Chondrocyte (in vitro differentiated cells): ENCODE results near the gene USP25. TPM values are rescaled to one million over a fixed set of nuclear protein-coding genes. Genes with fewer than 3 reads are reported as not detected.

Source experiments
- DNase-seq: peaks from one replicate; pipeline ENCODE4 v3.0.0; 2021; ENCODE audit warnings: mixed read lengths, low spot score
- H3K27ac Mint-ChIP-seq: one replicate; pipeline ENCODE4 v1.8.0; 2021; ENCODE audit warnings: mild to moderate bottlenecking, moderate library complexity, mixed read lengths; ENCODE audit not compliant: unreplicated experiment
- H3K27me3 Mint-ChIP-seq: 2 replicates; pipeline ENCODE4 v1.8.0; 2021; ENCODE audit warnings: low read depth, mixed read lengths
- H3K36me3 Mint-ChIP-seq: 2 replicates; pipeline ENCODE4 v1.8.0; 2021; ENCODE audit warnings: low read depth, mixed read lengths
- H3K4me1 Mint-ChIP-seq: 2 replicates; pipeline ENCODE4 v1.8.0; 2021; ENCODE audit warnings: low read depth, mild to moderate bottlenecking, mixed read lengths
- H3K4me3 Mint-ChIP-seq: one replicate; pipeline ENCODE4 v1.8.0; 2021; ENCODE audit warnings: mild to moderate bottlenecking, moderate library complexity, mixed read lengths; ENCODE audit not compliant: unreplicated experiment
- H3K9me3 Mint-ChIP-seq: 2 replicates; pipeline ENCODE4 v1.8.0; 2021; ENCODE audit warnings: low read depth, mixed read lengths
- CTCF ChIP-seq: fragments of 200-600 bp; sonication (generic); IDR thresholded peaks from 2 replicates; pipeline ENCODE4 v1.5.0; 2021; ENCODE audit warnings: antibody characterized with exemption, mild to moderate bottlenecking, moderate library complexity
- total RNA-seq: library from RNA; stranded (reverse); gene quantifications from 3 replicates; pipeline ENCODE4 v1.2.1, GENCODE V29; 2021

The USP25 gene
- total RNA-seq, 1 donor from 2014 or later: 58.9 TPM

GRCh38 chr21:15701830-15702229 is 28.0 kb upstream of the USP25 start:
- TF ChIP-seq CTCF: no peak
- DNase-seq: no peak
- no peaks in the 10 kb centered on the region for H3K27me3 Mint-ChIP-seq
- H3K4me1 Mint-ChIP-seq: peaks cover 5% of the 10 kb centered on the region
- no peak overlapping the region for H3K27ac Mint-ChIP-seq
- H3K36me3 Mint-ChIP-seq: peaks cover 5% of the 10 kb centered on the region
- no peak overlapping the region for H3K4me3 Mint-ChIP-seq
- peaks cover 21% of the 10 kb centered on the region for H3K9me3 Mint-ChIP-seq

- Mint-ChIP-seq H3K27me3 (no peaks in the 10 kb centered on the region), H3K36me3 (peaks cover 2% of the 10 kb centered on the region), H3K4me1 (peaks cover 14% of the 10 kb centered on the region), H3K27ac (no peak overlapping the region), H3K9me3 (peaks cover 12% of the 10 kb centered on the region), H3K4me3 (no peak overlapping the region)
- DNase-seq: no peak
- no peak for TF ChIP-seq CTCF
Measured at GRCh38 chr21:15703932-15704331, 25.9 kb upstream of the USP25 start.

- H3K36me3 Mint-ChIP-seq: peaks cover 2% of the 10 kb centered on the region
- DNase-seq: no peak
- no peak overlapping the region for H3K4me3 Mint-ChIP-seq
- TF ChIP-seq CTCF: no peak
- peak overlapping the region; percentile 28 for H3K27ac Mint-ChIP-seq
- no peaks in the 10 kb centered on the region for H3K27me3 Mint-ChIP-seq
- peaks cover 17% of the 10 kb centered on the region for H3K4me1 Mint-ChIP-seq
- peaks cover 12% of the 10 kb centered on the region for H3K9me3 Mint-ChIP-seq
Measured at GRCh38 chr21:15706696-15707095, 23.1 kb upstream of the USP25 start.

GRCh38 chr21:15713412-15713811 is 16.4 kb upstream of the USP25 start:
- peak overlapping the region; percentile 38 for H3K27ac Mint-ChIP-seq
- no peaks in the 10 kb centered on the region for H3K36me3 Mint-ChIP-seq
- no peak for TF ChIP-seq CTCF
- DNase-seq: no peak
- peaks cover 21% of the 10 kb centered on the region for H3K4me1 Mint-ChIP-seq
- H3K4me3 Mint-ChIP-seq: no peak overlapping the region
- no peaks in the 10 kb centered on the region for H3K27me3 Mint-ChIP-seq
- peaks cover 4% of the 10 kb centered on the region for H3K9me3 Mint-ChIP-seq

- no peak overlapping the region for H3K4me3 Mint-ChIP-seq
- H3K4me1 Mint-ChIP-seq: peaks cover 7% of the 10 kb centered on the region
- no peak for DNase-seq
- H3K27ac Mint-ChIP-seq: no peak overlapping the region
- no peaks in the 10 kb centered on the region for H3K36me3 Mint-ChIP-seq
- H3K27me3 Mint-ChIP-seq: no peaks in the 10 kb centered on the region
- H3K9me3 Mint-ChIP-seq: peaks cover 10% of the 10 kb centered on the region
- TF ChIP-seq CTCF: no peak
Measured at GRCh38 chr21:15718711-15719110, 11.1 kb upstream of the USP25 start.
